GM21528 (cell line): ENCODE measurements around the gene BNC2.

Experiments used
- ATAC-seq: cut with Tn5 transposase; IDR thresholded peaks from one replicate; pipeline ENCODE4 v1.9.1; 2021; ENCODE audit warnings: mild to moderate bottlenecking, moderate library complexity; ENCODE audit not compliant: unreplicated experiment, low FRiP score

BNC2 gene

DNA sequence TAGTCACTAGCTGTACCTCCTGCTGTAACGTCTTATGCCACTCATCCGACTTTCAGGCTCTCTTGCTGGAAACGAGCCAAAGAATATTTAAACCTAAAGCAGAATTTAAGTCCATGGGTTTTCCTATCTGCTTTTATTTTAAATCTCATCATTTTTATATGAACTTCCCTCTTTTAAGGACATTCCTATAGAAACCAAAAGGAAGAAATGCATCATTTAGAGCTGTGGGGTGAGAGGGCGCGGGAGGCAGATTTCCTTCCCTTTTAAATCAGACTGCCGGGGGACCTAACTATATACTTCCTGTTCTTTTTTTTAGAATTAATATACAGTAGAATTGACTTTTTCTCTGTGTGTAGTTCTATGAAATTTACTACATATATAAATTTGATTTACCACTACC lies 468.8 kb downstream of the BNC2 start:
- no peak for ATAC-seq

DNA sequence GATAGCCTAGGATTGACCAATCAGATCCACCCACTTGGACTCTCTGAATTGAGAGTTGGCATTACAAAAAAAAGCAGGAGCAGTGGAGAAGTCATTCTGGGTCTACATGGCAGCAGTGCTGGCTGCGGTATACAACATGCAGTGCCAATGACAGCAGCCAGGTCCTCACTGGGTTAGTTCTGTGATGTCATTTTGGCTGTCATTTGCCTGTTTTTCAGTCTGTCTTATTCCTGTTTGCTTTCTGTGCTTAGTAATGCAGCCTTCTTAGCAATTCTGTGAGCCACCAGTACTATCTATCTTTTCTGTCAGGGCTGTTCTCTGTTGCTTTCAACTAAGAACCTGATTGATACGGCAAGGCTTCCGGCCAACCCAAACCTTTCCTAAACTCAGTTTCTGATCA lies 471.8 kb downstream of the BNC2 start:
- no peak for ATAC-seq

DNA sequence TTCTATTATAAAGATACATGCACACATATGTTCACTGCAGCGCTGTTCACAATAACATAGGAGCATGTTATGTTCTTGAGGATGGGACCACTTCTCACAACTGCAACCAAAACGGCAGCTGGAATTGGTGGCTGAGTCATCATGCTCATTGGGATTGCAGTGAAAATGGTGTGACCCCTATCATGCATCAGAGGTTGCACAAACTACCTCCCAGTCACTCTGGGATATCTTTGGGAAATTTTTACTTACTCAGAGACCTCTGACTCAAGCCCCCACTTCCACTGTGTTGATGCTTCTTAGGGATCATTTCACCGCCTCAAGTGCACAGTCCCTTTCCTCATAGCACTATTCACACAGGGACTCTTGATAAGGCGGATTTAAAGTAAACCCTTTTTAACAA lies 474.1 kb downstream of the BNC2 start:
- no peak for ATAC-seq

DNA sequence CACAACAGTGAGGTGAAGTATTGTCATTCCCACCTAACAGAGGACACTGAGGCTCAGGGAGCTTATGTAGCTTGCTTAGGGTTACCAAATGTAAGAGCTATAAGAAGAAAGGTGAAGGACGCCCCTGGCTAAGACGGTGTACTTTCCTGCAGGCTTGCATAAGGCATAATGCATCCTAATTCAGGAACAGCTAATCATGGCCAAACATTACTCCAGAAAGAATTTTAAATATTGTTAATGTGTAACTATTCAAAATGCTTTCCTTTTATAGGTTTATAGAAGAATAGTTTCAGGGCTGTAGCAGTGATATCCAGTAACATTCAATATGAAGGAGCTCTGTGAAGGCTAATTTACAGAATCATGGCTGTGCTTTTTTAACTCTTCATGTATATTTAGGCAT lies 479.1 kb downstream of the BNC2 start:
- ATAC-seq = no peak

DNA sequence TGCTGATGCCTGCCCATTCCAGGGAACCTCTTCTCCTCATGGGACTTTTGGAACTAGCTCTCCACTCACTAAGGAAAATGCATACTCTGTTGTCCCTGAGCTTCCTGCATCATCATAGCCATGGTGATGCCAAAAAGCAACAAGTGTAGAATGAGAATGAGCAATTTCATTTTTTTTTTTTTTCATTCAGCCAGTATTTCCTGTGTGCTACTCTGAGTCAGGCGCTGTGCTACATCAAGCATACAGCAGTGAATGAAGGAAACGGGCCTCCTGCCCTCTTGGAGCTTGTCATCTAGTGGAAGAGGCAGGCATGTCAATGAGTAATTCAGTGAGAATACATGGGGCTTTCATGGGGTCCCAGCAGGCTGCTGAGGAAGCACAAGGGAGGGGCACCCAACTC lies 483.1 kb downstream of the BNC2 start:
- ATAC-seq = no peak

DNA sequence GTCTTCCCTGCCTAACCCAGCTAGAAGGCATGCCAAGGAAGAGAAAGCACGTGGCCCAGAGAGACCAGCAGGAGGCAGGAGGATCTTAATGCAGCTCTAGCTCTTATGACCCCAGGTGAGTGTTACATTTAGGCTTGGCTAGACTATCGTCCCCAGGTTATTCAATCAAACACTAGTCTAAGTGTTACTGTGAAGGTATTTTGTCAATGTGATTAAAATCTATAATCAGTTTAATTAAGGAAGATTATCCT lies 483.7 kb downstream of the BNC2 start:
- no peak for ATAC-seq

DNA sequence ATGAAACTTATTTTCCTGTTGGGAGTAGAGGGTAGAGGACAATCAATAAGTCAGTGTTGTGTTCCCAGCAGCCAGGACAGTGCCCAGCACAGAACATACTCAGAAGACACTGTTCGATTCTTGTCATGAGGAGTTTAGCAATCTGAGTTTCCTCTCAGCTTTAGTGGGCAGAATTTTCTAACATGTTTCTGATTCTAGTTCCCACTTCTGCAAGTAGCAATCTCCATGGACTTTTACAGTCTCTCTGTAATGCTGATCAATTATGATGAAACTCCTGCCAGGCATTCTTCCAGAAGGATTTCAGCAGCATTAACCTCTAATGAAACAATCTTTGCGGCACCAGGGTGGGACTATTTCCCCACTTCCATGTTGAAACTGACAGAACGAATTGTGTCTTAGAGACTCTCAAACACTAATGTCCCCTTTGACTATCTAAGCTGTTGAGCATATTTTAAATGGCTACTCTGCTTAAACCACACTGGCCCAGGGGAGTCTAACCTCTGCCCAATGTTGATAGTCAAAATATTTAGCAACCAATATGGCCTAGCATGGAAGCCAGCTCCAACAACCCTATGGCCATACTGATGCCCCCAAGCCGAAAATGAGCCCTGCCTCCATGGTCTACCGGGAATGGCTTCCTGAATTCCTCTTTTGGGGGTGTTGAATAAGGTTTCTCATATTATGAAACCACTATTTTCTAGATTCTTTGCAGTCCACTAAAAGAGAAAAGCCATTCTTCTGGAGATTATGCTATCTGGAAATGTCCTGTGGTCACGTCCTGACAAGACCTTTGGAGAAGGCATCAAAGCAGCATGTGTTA lies 484.3 kb downstream of the BNC2 start:
- no peak for ATAC-seq

DNA sequence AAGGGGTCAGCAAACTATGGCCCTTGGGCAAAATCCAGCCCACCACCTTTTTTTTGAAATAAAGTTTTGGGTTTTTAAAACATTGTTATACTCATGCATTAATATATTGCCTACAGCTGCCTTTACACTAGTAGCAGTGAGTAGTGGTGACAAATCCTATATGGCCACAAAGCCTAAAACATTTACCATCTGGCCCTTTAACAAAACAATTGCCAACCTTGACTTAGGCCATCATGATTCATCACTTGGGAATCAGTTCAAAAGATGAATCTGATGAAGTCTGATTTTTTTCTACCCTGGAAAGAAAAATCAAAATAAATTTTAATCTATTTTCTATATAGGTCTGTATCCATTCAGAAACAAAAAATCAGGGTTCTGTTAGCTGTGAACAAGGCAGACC lies 484.9 kb downstream of the BNC2 start:
- ATAC-seq = no peak

DNA sequence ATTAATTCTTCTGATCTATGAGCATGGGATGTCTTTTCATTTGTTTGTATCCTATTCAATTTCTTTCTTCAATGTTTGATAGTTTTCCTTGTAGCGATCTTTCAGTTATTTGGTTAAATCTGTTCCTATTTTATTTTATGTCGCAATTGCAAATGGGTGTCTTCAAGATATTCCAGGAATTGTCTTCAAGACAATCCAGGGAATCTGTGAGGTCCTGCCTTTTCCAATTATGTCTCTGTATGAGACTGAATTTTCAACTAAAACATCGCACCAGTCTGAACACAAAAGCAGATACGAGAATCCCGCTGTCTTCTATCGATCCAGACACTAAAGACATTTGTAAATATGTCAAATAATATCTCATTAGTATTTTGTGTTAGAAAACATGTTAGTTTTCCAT lies 485.5 kb downstream of the BNC2 start:
- ATAC-seq = no peak

DNA sequence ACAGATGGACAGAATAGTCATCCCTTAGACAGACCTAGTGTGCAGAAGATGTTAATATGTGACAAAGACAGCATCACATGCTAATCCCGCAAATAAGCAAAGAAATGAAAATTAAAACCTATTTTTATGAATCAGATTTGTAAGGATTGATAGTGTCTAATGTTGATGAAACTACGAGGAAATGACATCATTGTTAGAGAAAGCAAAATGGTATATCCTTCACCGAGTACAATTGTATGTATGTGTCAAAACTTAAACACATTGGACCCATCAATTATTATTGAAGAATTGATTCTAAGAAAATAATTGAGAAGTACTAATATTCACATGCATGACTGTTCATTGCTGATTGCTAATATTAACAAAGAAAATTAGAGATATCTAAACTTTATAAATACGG lies 493.2 kb downstream of the BNC2 start:
- ATAC-seq = no peak

DNA sequence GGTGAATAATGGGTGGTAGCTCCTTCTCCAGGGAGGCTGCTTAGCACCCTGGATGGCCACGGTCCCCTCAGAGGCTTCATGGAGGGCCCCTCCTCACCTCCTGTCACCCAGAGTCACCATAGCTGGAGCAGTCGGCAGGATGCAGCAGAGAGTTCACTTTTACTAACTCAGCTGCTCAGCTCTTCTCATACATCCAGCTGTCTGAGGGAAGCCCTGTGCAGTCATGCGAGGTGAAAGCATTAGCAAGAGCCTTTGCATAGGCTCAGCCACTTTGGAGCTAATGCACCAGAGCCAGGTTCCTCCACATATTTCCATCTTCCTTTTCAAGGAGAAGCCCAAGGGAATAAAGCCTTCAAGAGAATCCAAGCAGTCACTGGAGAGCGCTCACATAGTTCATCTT lies 499.2 kb downstream of the BNC2 start:
- ATAC-seq = no peak

DNA sequence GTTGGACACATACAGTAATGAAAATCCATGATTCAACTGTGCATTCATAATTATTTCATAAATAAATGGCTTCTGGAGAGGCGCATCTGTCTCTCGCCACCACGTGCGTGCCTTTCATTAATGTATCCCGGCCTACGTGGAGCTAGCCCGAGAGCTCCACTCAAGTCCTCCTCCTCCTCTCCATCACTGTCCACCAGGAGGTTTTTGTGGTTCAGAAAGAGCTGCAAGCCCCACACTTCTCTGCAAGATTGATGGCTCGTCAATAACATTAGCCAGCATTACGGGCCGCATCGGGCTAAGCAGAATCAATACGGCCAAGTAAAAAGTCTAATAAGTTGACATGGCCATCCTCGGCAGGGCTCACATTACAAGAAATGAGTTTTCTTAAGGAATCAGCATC lies 499.8 kb downstream of the BNC2 start:
- no peak for ATAC-seq

DNA sequence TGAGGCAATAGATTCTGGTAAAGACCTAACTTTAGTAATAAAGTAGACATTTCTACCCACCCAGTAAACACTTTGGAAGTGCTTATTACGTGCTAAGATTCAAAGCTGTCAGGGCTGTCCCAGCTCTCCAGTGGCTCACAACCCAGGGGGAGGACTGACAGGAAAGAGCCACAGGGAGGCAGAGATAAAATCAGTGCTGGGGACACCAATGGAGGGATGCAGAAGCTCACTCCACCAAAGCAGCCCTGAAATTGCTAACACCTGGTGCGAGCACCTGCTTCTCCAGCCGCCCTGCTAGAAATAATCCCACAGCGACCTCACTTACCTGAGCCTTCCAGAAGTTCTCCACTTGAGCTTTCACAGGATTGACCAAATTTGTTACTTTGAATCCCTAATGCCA lies 501.0 kb downstream of the BNC2 start:
- ATAC-seq = no peak

DNA sequence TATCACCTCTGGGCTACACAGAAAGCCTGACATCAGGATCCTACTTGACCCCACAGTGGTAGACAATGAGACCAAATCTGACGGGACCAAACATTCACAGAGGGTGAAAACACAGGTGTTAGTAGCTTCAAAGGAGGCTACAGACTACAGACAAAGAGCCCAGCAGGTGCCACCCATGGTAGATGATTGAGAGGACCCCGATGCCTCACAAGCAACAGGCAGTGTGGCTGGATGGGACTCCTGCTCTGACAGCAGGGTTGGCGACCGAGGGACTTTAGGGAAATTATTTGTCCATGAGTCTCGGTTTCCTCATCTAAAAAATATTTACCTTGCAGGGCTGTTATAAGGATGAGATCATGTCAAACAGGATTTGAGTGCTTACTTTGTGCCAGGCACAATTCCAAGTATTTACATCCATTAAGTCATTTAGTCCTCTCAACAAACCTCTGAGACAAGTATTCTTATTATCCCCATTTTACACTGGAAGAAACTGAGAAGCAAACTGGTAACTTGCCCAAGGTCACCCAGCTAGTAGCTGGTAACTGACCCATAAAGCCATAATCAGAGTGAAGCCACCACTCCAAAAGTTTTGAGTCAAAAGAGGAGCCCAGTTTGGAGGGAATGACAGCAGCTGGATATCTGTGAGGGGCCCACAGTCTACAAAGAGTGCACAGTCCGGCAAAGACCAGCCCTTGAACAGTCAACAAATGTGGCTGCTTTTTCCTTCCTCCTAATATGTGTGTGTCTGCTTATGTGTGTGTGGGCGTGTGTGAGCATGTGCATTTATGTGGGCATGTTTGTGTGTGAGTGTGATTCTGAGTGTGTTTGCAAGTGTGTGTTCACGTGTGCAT lies 502.0 kb downstream of the BNC2 start:
- ATAC-seq = no peak

DNA sequence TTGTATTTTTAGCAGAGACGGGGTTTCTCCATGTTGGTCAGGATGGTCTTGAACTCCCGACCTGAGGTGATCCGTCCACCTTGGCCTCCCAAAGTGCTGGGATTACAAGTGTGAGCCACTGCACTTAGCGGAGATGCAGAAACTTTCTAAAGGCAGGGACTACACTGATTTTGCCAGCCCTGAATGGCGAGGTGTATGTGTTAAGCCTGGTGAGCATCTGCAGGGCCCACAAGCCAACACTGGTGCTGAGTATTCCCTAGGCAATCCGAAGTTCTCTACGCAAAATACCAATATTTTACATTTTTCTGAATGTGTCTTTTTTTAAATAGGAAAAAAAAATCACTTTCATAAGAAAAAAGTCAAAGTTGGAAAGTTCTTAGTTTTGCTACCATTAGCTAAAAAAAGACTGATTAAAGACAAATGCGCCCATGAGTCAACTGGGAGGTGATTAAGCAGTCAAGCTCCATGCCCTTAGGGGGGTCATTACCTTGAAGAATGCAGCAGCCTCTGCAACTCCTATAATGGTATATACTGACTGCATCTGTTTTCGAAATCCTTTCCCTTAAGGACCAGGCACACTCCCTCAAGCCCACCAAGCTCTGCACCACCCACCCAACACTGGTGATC lies 502.8 kb downstream of the BNC2 start:
- no peak for ATAC-seq

DNA sequence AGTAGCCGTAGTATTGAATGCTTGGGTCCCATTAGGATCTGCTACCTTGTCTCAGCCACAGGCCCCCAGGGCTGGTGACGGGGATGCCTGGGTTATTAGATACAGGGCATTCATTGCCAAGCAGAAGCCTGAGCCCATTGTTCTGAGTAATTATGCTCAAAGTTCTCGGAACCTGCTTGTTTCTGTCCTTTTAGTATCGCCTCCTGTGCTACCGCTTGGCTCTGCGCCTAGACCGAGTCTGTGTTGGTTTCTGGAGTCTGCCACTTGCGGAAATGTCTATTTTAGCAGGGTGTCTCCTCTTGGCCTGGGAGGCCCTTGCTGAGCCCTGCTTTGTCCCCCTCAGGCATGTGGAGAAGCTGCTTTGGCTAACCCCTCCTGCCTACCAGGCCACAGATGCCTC lies 506.1 kb downstream of the BNC2 start:
- no peak for ATAC-seq

DNA sequence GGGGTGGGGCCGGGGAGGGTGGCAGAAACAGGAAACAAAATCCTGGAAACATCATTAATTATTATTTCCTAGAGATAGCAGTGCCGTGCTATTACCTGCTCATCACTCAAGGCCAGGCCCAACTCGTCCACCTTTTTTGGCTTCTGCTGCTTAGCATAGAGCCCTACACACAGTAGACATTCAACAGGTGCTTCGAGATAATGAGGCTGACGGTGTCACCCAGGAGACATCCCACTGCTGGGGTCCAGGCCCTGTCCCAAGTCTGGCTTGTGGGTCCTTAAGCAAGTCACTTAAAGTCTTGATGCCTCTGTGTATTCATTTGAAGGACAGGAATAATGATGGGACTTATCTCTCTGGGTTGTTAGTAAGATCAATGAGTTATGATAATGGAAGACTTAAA lies 506.6 kb downstream of the BNC2 start:
- ATAC-seq = no peak

DNA sequence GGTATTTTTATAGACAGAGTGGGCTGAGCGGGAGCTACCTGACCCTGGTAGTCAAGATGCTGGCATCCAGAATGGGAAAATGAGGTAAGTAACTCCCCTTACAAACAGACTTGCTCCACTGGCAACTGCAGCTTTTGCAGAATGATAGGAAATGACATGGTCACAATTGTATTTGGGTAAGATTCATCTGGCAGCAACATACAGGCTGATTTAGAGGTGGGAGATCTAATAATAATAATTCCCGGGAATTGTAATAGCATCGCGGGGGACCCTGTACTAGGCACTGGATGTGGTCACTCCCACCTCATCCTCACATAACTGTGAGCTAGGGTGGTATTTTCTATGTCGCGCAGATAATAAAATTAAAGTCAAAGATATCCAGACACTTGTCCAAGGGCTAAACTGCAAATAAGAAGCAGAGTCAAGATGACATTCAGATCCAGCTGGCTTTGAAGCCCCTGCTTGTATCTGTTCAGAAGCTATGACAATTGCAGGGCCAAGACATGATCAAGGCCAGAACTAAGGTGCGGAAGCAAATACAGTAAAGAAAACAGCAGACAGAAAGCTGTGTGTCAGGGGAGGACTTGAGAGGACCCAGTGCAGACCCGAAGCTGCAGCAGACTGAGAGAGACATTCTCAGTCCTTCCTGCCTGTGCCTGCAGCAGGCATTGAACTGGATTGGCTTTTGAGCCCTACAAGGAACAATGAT lies 507.2 kb downstream of the BNC2 start:
- ATAC-seq = no peak

DNA sequence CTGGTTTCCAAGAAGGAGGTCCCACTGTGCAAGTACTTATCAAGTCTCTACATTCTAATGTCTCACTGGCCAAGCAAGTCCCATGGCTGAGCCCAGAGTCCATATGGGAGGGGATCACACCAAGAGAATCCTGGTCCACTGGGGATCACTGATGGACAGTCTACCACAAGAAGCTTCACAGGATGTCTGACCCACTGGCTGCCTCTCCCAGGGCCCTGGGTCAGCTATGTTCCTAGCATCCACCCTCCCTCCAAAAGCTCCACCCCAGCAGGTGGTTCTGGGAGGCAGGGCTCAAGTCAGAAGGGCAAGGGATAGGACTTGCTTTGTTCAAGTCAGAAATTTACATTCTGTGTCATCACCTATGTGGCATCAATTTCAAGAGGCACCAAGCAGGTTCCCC lies 508.5 kb downstream of the BNC2 start:
- ATAC-seq = no peak

DNA sequence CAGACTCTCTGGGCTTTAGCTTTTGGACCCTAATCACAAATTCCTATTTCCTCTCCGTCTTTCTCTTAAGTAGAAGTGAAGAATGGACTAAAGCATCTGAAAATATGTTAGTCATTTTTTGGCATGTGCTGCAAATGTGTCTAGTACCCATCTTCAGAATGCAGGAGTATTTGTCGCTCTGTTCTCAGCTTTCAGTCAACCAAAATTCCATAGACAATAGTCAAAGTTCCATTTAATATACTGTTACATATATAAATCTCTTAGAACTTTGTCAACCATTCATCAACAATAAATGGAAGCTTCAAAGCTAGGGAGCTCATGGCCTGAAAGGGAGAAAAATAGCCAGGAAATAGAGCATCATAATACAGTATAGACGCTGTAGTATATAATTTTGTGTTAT lies 509.4 kb downstream of the BNC2 start:
- no peak for ATAC-seq

DNA sequence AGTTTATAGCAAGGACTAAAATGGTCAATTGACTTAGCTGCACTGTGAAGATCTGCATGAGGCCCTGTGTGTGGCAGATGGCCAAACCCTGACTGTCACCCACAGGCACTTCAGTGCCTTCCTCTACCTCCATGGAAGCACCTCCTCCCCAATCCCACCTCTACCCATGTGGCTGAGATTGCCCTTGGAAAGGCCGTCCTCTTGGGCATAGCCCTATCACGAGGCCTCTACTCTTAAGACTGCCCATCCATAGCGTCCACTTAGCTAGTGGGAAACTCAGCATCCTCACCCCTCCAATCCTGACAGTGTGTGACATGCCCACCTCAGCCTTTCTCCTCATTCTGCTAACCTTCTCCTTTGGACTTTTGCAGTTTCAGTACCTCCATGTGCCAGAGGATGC lies 510.2 kb downstream of the BNC2 start:
- no peak for ATAC-seq
